ENCODE measurements around the gene CIC. TPM values are rescaled to one million over a fixed set of nuclear protein-coding genes. Genes with fewer than 3 reads are reported as not detected.

CIC gene
- total RNA-seq, 1 experiment from 2014 or later: 67.9 TPM

DNA sequence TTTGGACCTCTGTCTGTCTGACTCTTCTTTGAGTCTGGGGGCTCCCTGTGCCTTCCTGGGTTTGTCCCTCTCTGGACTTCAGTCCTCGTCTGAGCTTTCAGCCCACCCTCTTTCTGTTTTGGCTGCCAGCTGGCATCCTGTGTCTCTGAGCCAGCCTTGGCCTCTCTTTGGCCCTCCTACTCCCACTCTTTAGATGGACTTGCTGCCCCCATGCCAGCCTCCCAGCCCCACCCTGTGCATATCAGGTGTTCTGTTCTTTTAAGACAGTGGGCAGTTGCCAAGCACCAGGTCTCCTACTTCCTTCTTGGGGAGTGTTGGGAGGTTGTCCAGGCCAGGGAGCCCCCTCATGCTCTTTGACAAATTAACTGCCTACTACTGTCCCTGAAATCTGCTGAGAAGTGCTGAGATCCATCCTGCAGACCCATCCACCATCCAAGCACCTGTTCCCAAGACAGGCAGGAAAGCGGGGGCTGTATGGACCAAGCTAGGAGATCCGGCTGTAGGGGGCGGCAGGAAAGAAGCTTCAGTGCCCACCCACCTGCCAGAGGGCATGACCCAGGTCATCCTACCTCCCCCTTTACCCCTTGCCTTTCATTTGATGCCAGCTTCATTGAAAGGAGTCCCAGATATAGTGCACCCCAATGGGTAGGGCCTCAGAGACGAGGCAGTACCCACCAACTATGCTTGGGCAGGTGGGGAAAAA is 9.6 kb downstream of the CIC start:
- TF ChIP-seq, protein P1, sequence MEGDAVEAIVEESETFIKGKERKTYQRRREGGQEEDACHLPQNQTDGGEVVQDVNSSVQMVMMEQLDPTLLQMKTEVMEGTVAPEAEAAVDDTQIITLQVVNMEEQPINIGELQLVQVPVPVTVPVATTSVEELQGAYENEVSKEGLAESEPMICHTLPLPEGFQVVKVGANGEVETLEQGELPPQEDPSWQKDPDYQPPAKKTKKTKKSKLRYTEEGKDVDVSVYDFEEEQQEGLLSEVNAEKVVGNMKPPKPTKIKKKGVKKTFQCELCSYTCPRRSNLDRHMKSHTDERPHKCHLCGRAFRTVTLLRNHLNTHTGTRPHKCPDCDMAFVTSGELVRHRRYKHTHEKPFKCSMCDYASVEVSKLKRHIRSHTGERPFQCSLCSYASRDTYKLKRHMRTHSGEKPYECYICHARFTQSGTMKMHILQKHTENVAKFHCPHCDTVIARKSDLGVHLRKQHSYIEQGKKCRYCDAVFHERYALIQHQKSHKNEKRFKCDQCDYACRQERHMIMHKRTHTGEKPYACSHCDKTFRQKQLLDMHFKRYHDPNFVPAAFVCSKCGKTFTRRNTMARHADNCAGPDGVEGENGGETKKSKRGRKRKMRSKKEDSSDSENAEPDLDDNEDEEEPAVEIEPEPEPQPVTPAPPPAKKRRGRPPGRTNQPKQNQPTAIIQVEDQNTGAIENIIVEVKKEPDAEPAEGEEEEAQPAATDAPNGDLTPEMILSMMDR (IDR thresholded peaks at IDR 0.05; ENCODE audit: unreplicated experiment): no peak
- H3K4me1 Mint-ChIP-seq (ENCODE audit: insufficient read depth, unreplicated experiment): peaks cover 32% of the 10 kb centered on the region
- ChIA-PET CTCF (interaction anchor here (0.7 to 7.2 kb wide), 21 partner anchors 8 to 393 kb away, joined by 3 to 145 read pairs (median 5); partner anchors contain the start of genes ERF, GSK3A, PRR19 and ZNF526), POLR2A (interaction anchor here (0.7 to 7.5 kb wide), 5 partner anchors 8 to 62 kb away, joined by 3 to 158 read pairs (median 21); partner anchors contain the start of genes CIC, DEDD2 and GSK3A)
- H3K36me3 Mint-ChIP-seq (ENCODE audit: insufficient read depth, unreplicated experiment): peaks cover 36% of the 10 kb centered on the region
- intact Hi-C loops (cut with micrococcal nuclease): no loop called here
- no TSS peak for BruUV-seq (replicated peaks)
- DNase-seq (ENCODE audit: unreplicated experiment): no peak
- H3K9me3 Mint-ChIP-seq (ENCODE audit: unreplicated experiment): no peaks in the 10 kb centered on the region
- H3K27ac Mint-ChIP-seq (ENCODE audit: low read depth, unreplicated experiment): peak overlapping the region; percentile 94
- H3K4me3 Mint-ChIP-seq (ENCODE audit: unreplicated experiment): no peak overlapping the region
- no peaks in the 10 kb centered on the region for H3K27me3 Mint-ChIP-seq (ENCODE audit: insufficient read depth, unreplicated experiment)

DNA sequence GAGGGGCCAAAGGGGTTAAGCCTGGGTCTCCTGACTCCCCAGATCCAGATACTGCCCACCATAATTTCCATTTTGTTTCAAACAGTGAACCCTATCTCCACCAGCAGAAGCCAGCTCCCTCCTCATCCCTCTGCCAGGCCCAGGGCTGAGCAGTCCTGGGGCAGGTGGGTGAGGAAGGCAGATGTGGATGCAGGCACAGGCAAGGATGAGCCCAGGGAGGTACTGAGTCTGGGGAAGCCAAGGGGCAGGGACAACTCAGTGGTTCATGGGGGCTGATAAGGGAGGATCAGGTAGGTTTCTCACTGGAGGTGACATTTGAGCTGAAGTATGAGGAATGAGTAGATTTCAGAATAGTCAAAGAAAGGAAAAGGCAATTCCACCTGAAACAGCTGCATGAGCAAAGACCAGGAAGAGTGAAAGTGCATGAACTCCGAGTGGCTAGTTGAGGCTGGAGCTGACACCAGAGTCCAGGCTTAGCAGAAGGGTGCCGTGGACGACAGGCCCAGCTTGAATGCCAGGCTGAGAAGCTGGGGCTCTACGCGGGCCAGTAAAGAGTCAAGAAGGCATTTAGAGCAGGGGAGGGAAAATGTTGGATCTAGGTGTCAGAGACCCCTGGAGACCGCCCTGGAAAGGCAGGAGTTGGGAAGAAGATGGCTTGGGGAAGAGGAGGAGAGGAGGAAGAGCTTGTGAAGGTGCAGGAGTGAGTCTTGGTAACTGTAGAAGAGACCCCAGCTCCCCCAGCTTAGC is 10.3 kb downstream of the CIC start:
- Mint-ChIP-seq H3K27ac (ENCODE audit: low read depth, unreplicated experiment) (peak overlapping the region; percentile 94), H3K9me3 (ENCODE audit: unreplicated experiment) (no peaks in the 10 kb centered on the region), H3K4me1 (ENCODE audit: insufficient read depth, unreplicated experiment) (peaks cover 32% of the 10 kb centered on the region), H3K36me3 (ENCODE audit: insufficient read depth, unreplicated experiment) (peaks cover 29% of the 10 kb centered on the region), H3K4me3 (ENCODE audit: unreplicated experiment) (no peak overlapping the region), H3K27me3 (ENCODE audit: insufficient read depth, unreplicated experiment) (no peaks in the 10 kb centered on the region)
- TF ChIP-seq, protein P1 (IDR thresholded peaks at IDR 0.05; ENCODE audit: unreplicated experiment): no peak
- DNase-seq (ENCODE audit: unreplicated experiment): no peak
- ChIA-PET POLR2A (interaction anchor here (0.6 to 7.5 kb wide), 11 partner anchors 9 to 1527 kb away, joined by 3 to 158 read pairs (median 9); partner anchors contain the start of genes CIC, DEDD2, ERF and GSK3A), CTCF (interaction anchor here (0.5 to 7.2 kb wide), 38 partner anchors 9 to 394 kb away, joined by 3 to 145 read pairs (median 4); partner anchors contain the start of genes ERF, GSK3A, POU2F2 and PRR19)
- no TSS peak for BruUV-seq (replicated peaks)
- intact Hi-C loops (cut with micrococcal nuclease): no loop called here

DNA sequence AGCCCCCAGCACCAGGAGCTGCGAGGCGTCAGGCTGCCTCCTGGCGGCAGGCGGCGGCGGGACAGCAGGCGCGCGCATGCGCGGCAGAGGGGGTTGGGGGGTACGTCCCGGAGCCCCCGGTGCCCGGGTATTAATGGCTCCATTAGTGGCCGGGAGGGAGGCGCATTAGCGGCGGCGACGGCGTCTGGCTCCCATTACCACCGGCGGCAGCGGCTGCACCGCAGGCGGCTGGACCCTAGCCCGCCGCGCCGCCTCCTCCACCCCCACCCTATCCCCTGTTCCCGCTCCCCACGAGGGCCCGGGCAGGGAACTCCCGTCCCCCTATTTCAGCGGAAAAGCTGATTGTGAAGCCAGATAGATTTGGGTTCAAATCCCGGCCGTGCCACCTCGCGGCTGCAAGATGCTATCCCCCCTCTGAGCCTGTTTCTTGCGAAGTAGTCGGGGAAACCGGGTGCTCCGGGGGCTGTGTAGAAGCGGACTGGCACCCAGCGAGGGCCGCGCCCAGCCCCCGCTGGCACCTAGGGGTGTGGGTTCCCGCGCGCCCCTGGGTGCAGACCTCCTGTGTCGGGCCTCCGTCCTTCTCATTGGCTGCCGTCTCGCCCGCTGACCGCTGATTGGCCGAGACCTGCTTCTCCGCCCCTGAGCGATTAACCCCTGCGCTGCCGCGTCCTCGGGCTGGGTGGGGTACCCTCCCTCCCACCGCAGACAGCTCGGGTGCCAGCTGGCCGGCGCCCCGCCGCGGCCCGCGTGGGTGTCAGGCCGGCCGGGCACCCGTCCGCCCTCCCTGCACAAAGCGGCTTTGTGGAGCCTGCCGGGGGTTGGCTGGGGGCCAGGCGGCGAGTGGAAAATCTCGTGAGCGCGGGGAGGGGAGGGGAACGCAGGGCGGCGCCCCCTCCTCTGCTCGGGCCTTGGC is 11.1 kb downstream of the CIC start:
- BruUV-seq (replicated peaks): no TSS peak
- TF ChIP-seq, protein P1 (IDR thresholded peaks at IDR 0.05; ENCODE audit: unreplicated experiment): peak; percentile 93
- no peak overlapping the region for H3K4me3 Mint-ChIP-seq (ENCODE audit: unreplicated experiment)
- H3K36me3 Mint-ChIP-seq (ENCODE audit: insufficient read depth, unreplicated experiment): peaks cover 21% of the 10 kb centered on the region
- POLR2A ChIA-PET: interaction anchor here (0.6 to 7.5 kb wide), 9 partner anchors 10 to 116 kb away, joined by 3 to 158 read pairs (median 10); partner anchors contain the start of genes CIC, DEDD2, ERF and GSK3A
- peak; percentile 90 for DNase-seq (ENCODE audit: unreplicated experiment)
- CTCF ChIA-PET: interaction anchor here (0.5 to 7.2 kb wide), 31 partner anchors 8 to 1527 kb away, joined by 3 to 145 read pairs (median 5); partner anchors contain the start of genes ERF, GSK3A, POU2F2 and PRR19
- no peaks in the 10 kb centered on the region for H3K9me3 Mint-ChIP-seq (ENCODE audit: unreplicated experiment)
- H3K27me3 Mint-ChIP-seq (ENCODE audit: insufficient read depth, unreplicated experiment): no peaks in the 10 kb centered on the region
- intact Hi-C loops (cut with micrococcal nuclease): no loop called here
- H3K4me1 Mint-ChIP-seq (ENCODE audit: insufficient read depth, unreplicated experiment): peaks cover 36% of the 10 kb centered on the region
- peak overlapping the region; percentile 94 for H3K27ac Mint-ChIP-seq (ENCODE audit: low read depth, unreplicated experiment)
